ENCODE results near the gene BHLHE23.

Gene BHLHE23

GRCh38 chr20:63006540-63007359 lies at the start of gene BHLHE23:
TSS of gene BHLHE23 (minus strand) at chr20:63006964. CDS start at chr20:63006774, 190 bp downstream.
- DNase-seq (ENCODE audit: low read depth in 2 of 2): no peak
- no peak for TF ChIP-seq CTCF (IDR thresholded peaks at IDR 0.05; ENCODE audit: low read depth, low read length)
- no peak within 1 kb of the TSS for H3K4me3 ChIP-seq (replicated peaks in 1 of 2; ENCODE audit: low read depth in 2 of 2, low read length in 2 of 2)

- TF ChIP-seq CTCF (IDR thresholded peaks at IDR 0.05; ENCODE audit: low read depth, low read length): no peak
- H3K4me3 ChIP-seq (replicated peaks in 1 of 2; ENCODE audit: low read depth in 2 of 2, low read length in 2 of 2): no peak overlapping the region
- no peak for DNase-seq (ENCODE audit: low read depth in 2 of 2)
Measured at GRCh38 chr20:63055575-63056235, 48.9 kb upstream of the BHLHE23 start.

GRCh38 chr20:63054681-63055240 lies 48.0 kb upstream of the BHLHE23 start:
- no peak for TF ChIP-seq CTCF (IDR thresholded peaks at IDR 0.05; ENCODE audit: low read depth, low read length)
- H3K4me3 ChIP-seq (replicated peaks in 1 of 2; ENCODE audit: low read depth in 2 of 2, low read length in 2 of 2): no peak overlapping the region
- DNase-seq (ENCODE audit: low read depth in 2 of 2): no peak

GRCh38 chr20:63054103-63054474 lies 47.3 kb upstream of the BHLHE23 start:
- no peak for TF ChIP-seq CTCF (IDR thresholded peaks at IDR 0.05; ENCODE audit: low read depth, low read length)
- DNase-seq (ENCODE audit: low read depth in 2 of 2): no peak
- no peak overlapping the region for H3K4me3 ChIP-seq (replicated peaks in 1 of 2; ENCODE audit: low read depth in 2 of 2, low read length in 2 of 2)

- no peak for DNase-seq (ENCODE audit: low read depth in 2 of 2)
- no peak for TF ChIP-seq CTCF (IDR thresholded peaks at IDR 0.05; ENCODE audit: low read depth, low read length)
- H3K4me3 ChIP-seq (replicated peaks in 1 of 2; ENCODE audit: low read depth in 2 of 2, low read length in 2 of 2): no peak overlapping the region
Measured at GRCh38 chr20:63053432-63054102, 46.8 kb upstream of the BHLHE23 start.

- no peak for DNase-seq (ENCODE audit: low read depth in 2 of 2)
- no peak overlapping the region for H3K4me3 ChIP-seq (replicated peaks in 1 of 2; ENCODE audit: low read depth in 2 of 2, low read length in 2 of 2)
- no peak for TF ChIP-seq CTCF (IDR thresholded peaks at IDR 0.05; ENCODE audit: low read depth, low read length)
Measured at GRCh38 chr20:63052571-63053431, 46.0 kb upstream of the BHLHE23 start.
